Measurements from ENCODE around the gene CD38.

- TF ChIP-seq CTCF (IDR thresholded peaks at IDR 0.05), result no peak
- no peak for TF ChIP-seq POLR2A (IDR thresholded peaks at IDR 0.05)
These were observed 39.3 kb upstream of the CD38 start for GRCh38 chr4:15738877-15739276.

Measured in adrenal gland (tissue), 5 donors.